ENCODE measurements around the gene NCOA5. TPM values are rescaled to one million over a fixed set of nuclear protein-coding genes. Genes with fewer than 3 reads are reported as not detected.

NCOA5 gene
- total RNA-seq, 1 experiment from 2014 or later = 52.5 TPM

DNA sequence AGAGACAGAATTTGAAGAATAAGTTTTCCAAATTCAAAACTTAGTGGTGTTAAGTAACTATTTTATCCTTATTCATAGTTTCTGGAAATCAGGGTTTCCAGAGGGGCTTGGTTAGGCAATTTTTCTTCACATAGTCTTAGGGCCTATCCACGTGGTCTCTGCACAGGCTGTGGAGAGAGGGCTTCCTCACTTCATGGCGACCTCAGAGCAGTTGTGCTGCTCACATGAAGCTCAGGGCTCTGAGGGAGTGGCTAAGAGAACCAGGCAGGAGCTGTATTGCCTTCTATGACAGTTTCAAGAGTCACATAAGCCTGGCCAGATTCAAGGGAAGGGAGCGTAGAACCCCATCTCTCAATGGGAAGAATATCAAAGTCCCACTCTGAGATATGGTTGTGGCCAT is 14.5 kb upstream of the NCOA5 start:
- Histone ChIP-seq H3K27me3 (replicated peaks; ENCODE audit: control insufficient read depth, insufficient read depth, low read length) (peaks cover 2% of the 10 kb centered on the region), H3K4me3 (ENCODE audit: low read depth, low read length) (no peak overlapping the region), H3K4me1 (no peaks in the 10 kb centered on the region), H3K36me3 (ENCODE audit: control insufficient read depth, insufficient read depth, low read length) (no peaks in the 10 kb centered on the region), H3K9me3 (peaks cover 20% of the 10 kb centered on the region)
- no peak for DNase-seq
- intact Hi-C loops (cut with micrococcal nuclease; ENCODE audit: unreplicated experiment) = no loop called here
- TF ChIP-seq, protein P1, sequence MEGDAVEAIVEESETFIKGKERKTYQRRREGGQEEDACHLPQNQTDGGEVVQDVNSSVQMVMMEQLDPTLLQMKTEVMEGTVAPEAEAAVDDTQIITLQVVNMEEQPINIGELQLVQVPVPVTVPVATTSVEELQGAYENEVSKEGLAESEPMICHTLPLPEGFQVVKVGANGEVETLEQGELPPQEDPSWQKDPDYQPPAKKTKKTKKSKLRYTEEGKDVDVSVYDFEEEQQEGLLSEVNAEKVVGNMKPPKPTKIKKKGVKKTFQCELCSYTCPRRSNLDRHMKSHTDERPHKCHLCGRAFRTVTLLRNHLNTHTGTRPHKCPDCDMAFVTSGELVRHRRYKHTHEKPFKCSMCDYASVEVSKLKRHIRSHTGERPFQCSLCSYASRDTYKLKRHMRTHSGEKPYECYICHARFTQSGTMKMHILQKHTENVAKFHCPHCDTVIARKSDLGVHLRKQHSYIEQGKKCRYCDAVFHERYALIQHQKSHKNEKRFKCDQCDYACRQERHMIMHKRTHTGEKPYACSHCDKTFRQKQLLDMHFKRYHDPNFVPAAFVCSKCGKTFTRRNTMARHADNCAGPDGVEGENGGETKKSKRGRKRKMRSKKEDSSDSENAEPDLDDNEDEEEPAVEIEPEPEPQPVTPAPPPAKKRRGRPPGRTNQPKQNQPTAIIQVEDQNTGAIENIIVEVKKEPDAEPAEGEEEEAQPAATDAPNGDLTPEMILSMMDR (IDR thresholded peaks at IDR 0.05; ENCODE audit: insufficient read depth in 1 of 2, low read depth in 1 of 2, low read length in 1 of 2, severe bottlenecking in 1 of 2, unreplicated experiment in 1 of 2) = no peak
- Mint-ChIP-seq H3K9me3 (ENCODE audit: unreplicated experiment) (no peaks in the 10 kb centered on the region), H3K36me3 (ENCODE audit: insufficient read depth, unreplicated experiment) (no peaks in the 10 kb centered on the region), H3K4me3 (ENCODE audit: unreplicated experiment) (no peak overlapping the region), H3K27ac (ENCODE audit: unreplicated experiment) (no peak overlapping the region), H3K27me3 (ENCODE audit: insufficient read depth, unreplicated experiment) (peaks cover 27% of the 10 kb centered on the region), H3K4me1 (ENCODE audit: low read depth, unreplicated experiment) (no peaks in the 10 kb centered on the region)
- CTCF ChIA-PET = no interaction called here
- no TSS peak for BruUV-seq (replicated peaks)
- POLR2A ChIA-PET = no interaction called here

DNA sequence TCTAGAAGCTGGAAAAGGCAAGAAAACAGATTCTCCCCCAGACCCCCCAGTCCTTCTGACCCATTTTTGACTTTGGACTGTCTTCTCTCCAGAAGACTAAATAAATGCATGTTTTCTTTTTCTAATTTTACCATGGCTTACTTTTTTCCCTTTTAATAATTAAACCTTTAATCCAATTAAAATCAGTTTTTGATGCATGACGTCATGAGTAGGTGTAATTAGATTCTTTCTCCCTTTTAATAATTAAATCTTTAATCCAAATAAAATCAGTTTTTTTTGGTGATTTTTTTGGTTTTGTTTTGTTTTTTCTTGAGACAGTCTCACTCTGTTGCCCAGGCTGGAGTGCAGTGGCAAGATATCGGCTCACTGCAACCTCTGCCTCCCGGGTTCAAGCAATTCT is 13.2 kb upstream of the NCOA5 start:
- peaks cover 4% of the 10 kb centered on the region for H3K27me3 ChIP-seq (replicated peaks; ENCODE audit: control insufficient read depth, insufficient read depth, low read length)
- CTCF ChIA-PET = no interaction called here
- no peak overlapping the region for H3K27ac Mint-ChIP-seq (ENCODE audit: unreplicated experiment)

DNA sequence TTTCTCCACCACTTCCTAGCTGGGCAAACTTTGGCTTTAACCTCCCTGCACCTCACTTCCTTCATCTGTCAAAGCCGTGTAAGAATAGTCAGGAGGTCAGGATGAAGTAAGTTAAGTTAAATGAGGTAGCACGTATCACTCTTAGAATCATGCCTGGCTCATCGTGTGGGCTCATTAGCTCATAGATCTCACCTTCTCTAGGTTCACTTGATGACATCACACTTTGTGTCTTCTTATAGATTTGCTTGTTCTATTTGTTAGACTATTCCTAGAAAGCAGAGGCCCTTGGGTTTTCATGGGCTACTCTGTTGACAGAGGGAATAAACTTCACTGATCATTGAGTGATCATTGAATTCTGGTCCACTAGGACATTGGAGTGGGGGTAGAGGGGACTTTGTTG is 12.2 kb upstream of the NCOA5 start:
- Histone ChIP-seq H3K4me3 (ENCODE audit: low read depth, low read length) (no peak overlapping the region), H3K4me1 (no peaks in the 10 kb centered on the region), H3K27me3 (replicated peaks; ENCODE audit: control insufficient read depth, insufficient read depth, low read length) (peaks cover 4% of the 10 kb centered on the region), H3K36me3 (ENCODE audit: control insufficient read depth, insufficient read depth, low read length) (no peaks in the 10 kb centered on the region), H3K9me3 (peaks cover 20% of the 10 kb centered on the region)
- no TSS peak for BruUV-seq (replicated peaks)
- Mint-ChIP-seq H3K36me3 (ENCODE audit: insufficient read depth, unreplicated experiment) (no peaks in the 10 kb centered on the region), H3K4me1 (ENCODE audit: low read depth, unreplicated experiment) (no peaks in the 10 kb centered on the region), H3K4me3 (ENCODE audit: unreplicated experiment) (no peak overlapping the region), H3K9me3 (ENCODE audit: unreplicated experiment) (no peaks in the 10 kb centered on the region), H3K27ac (ENCODE audit: unreplicated experiment) (no peak overlapping the region), H3K27me3 (ENCODE audit: insufficient read depth, unreplicated experiment) (peaks cover 26% of the 10 kb centered on the region)
- TF ChIP-seq, protein P1 (IDR thresholded peaks at IDR 0.05; ENCODE audit: insufficient read depth in 1 of 2, low read depth in 1 of 2, low read length in 1 of 2, severe bottlenecking in 1 of 2, unreplicated experiment in 1 of 2) = no peak
- POLR2A ChIA-PET = no interaction called here
- intact Hi-C loops (cut with micrococcal nuclease; ENCODE audit: unreplicated experiment) = no loop called here
- CTCF ChIA-PET = interaction anchor here (0.6 kb wide), 1 partner anchor 1192 kb away, joined by 5 read pairs; no protein-coding TSS in a partner anchor
- DNase-seq = no peak

More for the DNA sequence above, 13.2 kb upstream of the NCOA5 start:
- Mint-ChIP-seq H3K9me3 (ENCODE audit: unreplicated experiment) (no peaks in the 10 kb centered on the region), H3K4me3 (ENCODE audit: unreplicated experiment) (no peak overlapping the region), H3K4me1 (ENCODE audit: low read depth, unreplicated experiment) (no peaks in the 10 kb centered on the region), H3K36me3 (ENCODE audit: insufficient read depth, unreplicated experiment) (no peaks in the 10 kb centered on the region), H3K27me3 (ENCODE audit: insufficient read depth, unreplicated experiment) (peaks cover 26% of the 10 kb centered on the region)
- TF ChIP-seq, protein P1 (IDR thresholded peaks at IDR 0.05; ENCODE audit: insufficient read depth in 1 of 2, low read depth in 1 of 2, low read length in 1 of 2, severe bottlenecking in 1 of 2, unreplicated experiment in 1 of 2) = no peak
- Histone ChIP-seq H3K4me3 (ENCODE audit: low read depth, low read length) (no peak overlapping the region), H3K9me3 (peaks cover 20% of the 10 kb centered on the region), H3K4me1 (no peaks in the 10 kb centered on the region), H3K36me3 (ENCODE audit: control insufficient read depth, insufficient read depth, low read length) (no peaks in the 10 kb centered on the region)
- BruUV-seq (replicated peaks) = no TSS peak
- no peak for DNase-seq
- POLR2A ChIA-PET = no interaction called here
- intact Hi-C loops (cut with micrococcal nuclease; ENCODE audit: unreplicated experiment) = no loop called here

Measured in Caco-2 (cell line).